22Rv1 (cell line): ENCODE measurements around the gene CYP19A1.

Source experiments
- ZFX ChIP-seq: fragments of 450-650 bp; IDR thresholded peaks from 2 replicates; pipeline ENCODE4 v1.6.1; 2017; ENCODE audit warnings: antibody characterized with exemption, borderline replicate concordance
- TF ChIP-seq, protein P1 (sequence below): fragments of 450-650 bp; IDR thresholded peaks from 2 replicates; pipeline ENCODE4 v1.5.1; 2017; ENCODE audit warnings: mild to moderate bottlenecking

DNA sequence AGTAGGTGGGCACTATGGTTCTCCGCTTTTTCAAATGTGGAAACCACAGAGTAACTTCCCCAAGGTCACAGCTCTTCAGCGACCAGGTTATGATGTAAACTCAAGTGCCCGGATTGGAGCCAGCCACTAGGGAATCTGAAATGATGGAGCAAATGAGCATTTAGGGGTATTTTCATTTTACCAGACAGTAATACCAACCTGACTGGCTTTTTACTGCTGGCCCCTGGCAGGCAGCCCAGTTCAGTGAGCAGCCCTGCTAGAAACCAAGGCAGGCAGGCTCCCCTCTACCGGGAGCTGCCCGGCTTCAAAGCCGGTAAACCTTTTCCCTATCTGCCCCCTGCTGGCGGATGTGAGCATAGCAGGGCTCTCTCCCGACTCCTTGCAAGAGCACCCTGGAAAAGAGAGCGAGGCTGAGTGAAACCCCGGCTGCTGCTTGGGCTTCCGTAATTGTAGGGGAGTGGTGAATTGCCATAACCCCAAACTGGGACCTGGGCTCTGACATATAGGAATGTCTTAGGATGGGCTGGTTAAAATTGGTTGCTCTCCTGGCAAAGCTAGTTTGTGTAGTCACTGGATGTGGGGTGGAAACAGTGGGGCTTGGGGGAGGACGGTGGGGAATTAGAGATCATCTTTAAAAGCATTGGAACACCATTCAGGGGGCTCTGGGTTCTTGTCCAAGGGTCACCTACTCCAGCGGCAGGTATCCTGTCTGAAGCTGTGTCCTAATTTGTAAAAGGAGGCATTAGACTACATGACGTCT lies 145.7 kb downstream of the CYP19A1 start:
- TF ChIP-seq, protein P1, sequence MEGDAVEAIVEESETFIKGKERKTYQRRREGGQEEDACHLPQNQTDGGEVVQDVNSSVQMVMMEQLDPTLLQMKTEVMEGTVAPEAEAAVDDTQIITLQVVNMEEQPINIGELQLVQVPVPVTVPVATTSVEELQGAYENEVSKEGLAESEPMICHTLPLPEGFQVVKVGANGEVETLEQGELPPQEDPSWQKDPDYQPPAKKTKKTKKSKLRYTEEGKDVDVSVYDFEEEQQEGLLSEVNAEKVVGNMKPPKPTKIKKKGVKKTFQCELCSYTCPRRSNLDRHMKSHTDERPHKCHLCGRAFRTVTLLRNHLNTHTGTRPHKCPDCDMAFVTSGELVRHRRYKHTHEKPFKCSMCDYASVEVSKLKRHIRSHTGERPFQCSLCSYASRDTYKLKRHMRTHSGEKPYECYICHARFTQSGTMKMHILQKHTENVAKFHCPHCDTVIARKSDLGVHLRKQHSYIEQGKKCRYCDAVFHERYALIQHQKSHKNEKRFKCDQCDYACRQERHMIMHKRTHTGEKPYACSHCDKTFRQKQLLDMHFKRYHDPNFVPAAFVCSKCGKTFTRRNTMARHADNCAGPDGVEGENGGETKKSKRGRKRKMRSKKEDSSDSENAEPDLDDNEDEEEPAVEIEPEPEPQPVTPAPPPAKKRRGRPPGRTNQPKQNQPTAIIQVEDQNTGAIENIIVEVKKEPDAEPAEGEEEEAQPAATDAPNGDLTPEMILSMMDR, result peak; percentile 93
- TF ChIP-seq ZFX, result no peak
